Esophagus muscularis mucosa (tissue), 4 donors: ENCODE results near the gene KRTAP12-3.

ENCODE experiments used
- EP300 ChIP-seq: sonication (generic); formaldehyde crosslinking; IDR thresholded peaks from one replicate; pipeline ENCODE4 v1.6.1; 2017; ENCODE audit warnings: antibody characterized with exemption
- POLR2A ChIP-seq: fragments of 450-650 bp; IDR thresholded peaks from one replicate; pipeline ENCODE4 v1.6.1; 2017; ENCODE audit warnings: antibody characterized with exemption, moderate library complexity, mild to moderate bottlenecking, low read depth
- POLR2AphosphoS5 ChIP-seq, 2 donors: sonication (generic); formaldehyde crosslinking; IDR thresholded peaks; one replicate each; pipeline ENCODE4 v1.6.1; 2017; ENCODE audit warnings: antibody characterized with exemption in 2 of 2
- TF ChIP-seq, protein P1 (sequence below), 3 experiments: fragments of 200-600 bp in 2 of 3; fragments of 450-650 bp in 1 of 3; sonication (generic) in 2 of 3; IDR thresholded peaks; one replicate each; pipeline ENCODE4 v1.5.1; 2017 to 2019; ENCODE audit warnings: antibody characterized with exemption in 3 of 3, mild to moderate bottlenecking in 2 of 3, moderate library complexity in 1 of 3

GRCh38 chr21:44650265-44650972 lies 7.3 kb upstream of the KRTAP12-3 start:
- TF ChIP-seq, protein P1, sequence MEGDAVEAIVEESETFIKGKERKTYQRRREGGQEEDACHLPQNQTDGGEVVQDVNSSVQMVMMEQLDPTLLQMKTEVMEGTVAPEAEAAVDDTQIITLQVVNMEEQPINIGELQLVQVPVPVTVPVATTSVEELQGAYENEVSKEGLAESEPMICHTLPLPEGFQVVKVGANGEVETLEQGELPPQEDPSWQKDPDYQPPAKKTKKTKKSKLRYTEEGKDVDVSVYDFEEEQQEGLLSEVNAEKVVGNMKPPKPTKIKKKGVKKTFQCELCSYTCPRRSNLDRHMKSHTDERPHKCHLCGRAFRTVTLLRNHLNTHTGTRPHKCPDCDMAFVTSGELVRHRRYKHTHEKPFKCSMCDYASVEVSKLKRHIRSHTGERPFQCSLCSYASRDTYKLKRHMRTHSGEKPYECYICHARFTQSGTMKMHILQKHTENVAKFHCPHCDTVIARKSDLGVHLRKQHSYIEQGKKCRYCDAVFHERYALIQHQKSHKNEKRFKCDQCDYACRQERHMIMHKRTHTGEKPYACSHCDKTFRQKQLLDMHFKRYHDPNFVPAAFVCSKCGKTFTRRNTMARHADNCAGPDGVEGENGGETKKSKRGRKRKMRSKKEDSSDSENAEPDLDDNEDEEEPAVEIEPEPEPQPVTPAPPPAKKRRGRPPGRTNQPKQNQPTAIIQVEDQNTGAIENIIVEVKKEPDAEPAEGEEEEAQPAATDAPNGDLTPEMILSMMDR (IDR thresholded peaks at IDR 0.05): no peak
- TF ChIP-seq POLR2A (no peak), EP300 (no peak), POLR2AphosphoS5 (IDR thresholded peaks at IDR 0.05) (no peak)
